GM18873 (cell line): ENCODE data around the gene CDC42BPB.

Source experiments
- ATAC-seq: cut with Tn5 transposase; IDR thresholded peaks from one replicate; pipeline ENCODE4 v1.9.1; 2021; ENCODE audit warnings: mild to moderate bottlenecking, moderate library complexity, moderate number of reproducible peaks; ENCODE audit not compliant: unreplicated experiment, low FRiP score

Gene CDC42BPB

GRCh38 chr14:103094406-103095209 is 37.3 kb upstream of the CDC42BPB start, which contains the start of gene EXOC3L4:
TSS of gene EXOC3L4 (plus strand) at chr14:103094725. CDS start at chr14:103100220, 5,495 bp downstream.
- no peak for ATAC-seq

GRCh38 chr14:103093856-103094405 is 36.6 kb upstream of the CDC42BPB start:
- ATAC-seq = no peak

- no peak for ATAC-seq
Observed at GRCh38 chr14:103091883-103092222, 34.5 kb upstream of the CDC42BPB start.

GRCh38 chr14:103091041-103091882 is 33.9 kb upstream of the CDC42BPB start:
- ATAC-seq = no peak

GRCh38 chr14:103090481-103091020 is 33.2 kb upstream of the CDC42BPB start:
- ATAC-seq = no peak

- ATAC-seq = no peak
Observed at GRCh38 chr14:103089386-103090335, 32.3 kb upstream of the CDC42BPB start.

GRCh38 chr14:103088921-103089320 is 31.6 kb upstream of the CDC42BPB start:
- ATAC-seq = no peak

GRCh38 chr14:103087343-103087835 is 30.0 kb upstream of the CDC42BPB start:
- ATAC-seq = no peak

GRCh38 chr14:103086771-103087342 is 29.5 kb upstream of the CDC42BPB start:
- no peak for ATAC-seq

- ATAC-seq = no peak
Observed at GRCh38 chr14:103085106-103086091, 28.1 kb upstream of the CDC42BPB start.

GRCh38 chr14:103084021-103084919 is 26.9 kb upstream of the CDC42BPB start, which contains the start of gene LBHD2:
TSS of gene LBHD2 (plus strand) at chr14:103084210. CDS start at chr14:103086013, 1,803 bp downstream.
- ATAC-seq = no peak

- no peak for ATAC-seq
Observed at GRCh38 chr14:103081951-103082350, 24.6 kb upstream of the CDC42BPB start.

- ATAC-seq = no peak
Observed at GRCh38 chr14:103078860-103079587, 21.7 kb upstream of the CDC42BPB start.

GRCh38 chr14:103078420-103078749 is 21.0 kb upstream of the CDC42BPB start:
- no peak for ATAC-seq

- ATAC-seq = no peak
Observed at GRCh38 chr14:103074729-103075367, 17.5 kb upstream of the CDC42BPB start.
